Stimulated activated CD4-positive, alpha-beta T cell treated with anti-CD3 and anti-CD28 coated beads, Interleukin-1b, Interleukin-23, amount 100 ng/mL, for 24 hours (primary cell): ENCODE data around the gene FXR2.
"Not testable (repeated sequence)": the region's sequence is repeated elsewhere in the genome, so short reads cannot be mapped to it uniquely, and the experiment has no call there.

ENCODE experiments used
- DNase-seq, 4 experiments: peaks; one replicate each; pipeline ENCODE4 v3.0.0-alpha.2; 2020; ENCODE audit warnings: low read depth in 4 of 4, low spot score in 1 of 4

The FXR2 gene

GRCh38 chr17:7614425-7615264 lies at the start of gene FXR2:
Gene FXR2, minus strand, starts transcription at chr17:7614897. Its CDS starts 365 bp downstream, at chr17:7614532.
- peak; percentile 94 to 100 (median 97) for DNase-seq

- no peak for DNase-seq
These were observed 42.4 kb upstream of the FXR2 start for GRCh38 chr17:7656958-7657609.

GRCh38 chr17:7655541-7655840 lies 40.8 kb upstream of the FXR2 start:
- DNase-seq = no peak

DNA sequence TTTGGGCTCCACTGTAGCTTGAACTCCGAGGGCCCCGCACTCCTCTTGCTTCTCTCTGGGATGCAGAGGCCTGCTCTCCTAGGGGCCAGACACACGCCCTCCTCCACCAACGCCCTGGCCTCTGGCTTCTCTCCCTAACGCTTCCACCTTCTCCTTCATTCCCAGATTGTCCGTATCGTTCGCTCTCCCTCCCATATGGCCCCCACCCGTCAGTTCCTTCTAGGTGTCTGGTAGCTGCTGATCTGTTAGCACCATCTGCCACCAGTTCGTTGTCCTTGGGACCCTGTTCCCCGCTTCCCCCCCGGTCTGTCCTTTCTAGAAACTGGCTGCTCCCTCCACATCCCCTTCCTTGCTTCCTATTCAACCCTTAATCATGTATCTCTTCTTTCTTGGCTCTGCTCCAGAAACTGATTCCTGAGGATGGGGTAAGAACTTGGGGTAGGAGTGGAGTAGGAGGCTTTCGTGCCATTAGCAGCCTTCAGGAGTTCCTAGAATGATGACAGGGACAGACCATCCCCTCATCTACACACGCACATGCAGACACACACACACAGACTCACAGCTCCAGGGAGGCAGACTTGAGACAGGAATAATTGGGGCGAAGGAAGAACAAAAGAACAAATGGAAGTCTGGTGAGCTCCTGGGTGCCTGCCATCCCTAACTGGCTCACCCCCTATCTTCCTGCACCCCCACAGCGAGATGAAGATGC lies 40.3 kb upstream of the FXR2 start:
- no peak for DNase-seq

- DNase-seq = no peak
These were observed 38.0 kb upstream of the FXR2 start for GRCh38 chr17:7652388-7653356.

DNA sequence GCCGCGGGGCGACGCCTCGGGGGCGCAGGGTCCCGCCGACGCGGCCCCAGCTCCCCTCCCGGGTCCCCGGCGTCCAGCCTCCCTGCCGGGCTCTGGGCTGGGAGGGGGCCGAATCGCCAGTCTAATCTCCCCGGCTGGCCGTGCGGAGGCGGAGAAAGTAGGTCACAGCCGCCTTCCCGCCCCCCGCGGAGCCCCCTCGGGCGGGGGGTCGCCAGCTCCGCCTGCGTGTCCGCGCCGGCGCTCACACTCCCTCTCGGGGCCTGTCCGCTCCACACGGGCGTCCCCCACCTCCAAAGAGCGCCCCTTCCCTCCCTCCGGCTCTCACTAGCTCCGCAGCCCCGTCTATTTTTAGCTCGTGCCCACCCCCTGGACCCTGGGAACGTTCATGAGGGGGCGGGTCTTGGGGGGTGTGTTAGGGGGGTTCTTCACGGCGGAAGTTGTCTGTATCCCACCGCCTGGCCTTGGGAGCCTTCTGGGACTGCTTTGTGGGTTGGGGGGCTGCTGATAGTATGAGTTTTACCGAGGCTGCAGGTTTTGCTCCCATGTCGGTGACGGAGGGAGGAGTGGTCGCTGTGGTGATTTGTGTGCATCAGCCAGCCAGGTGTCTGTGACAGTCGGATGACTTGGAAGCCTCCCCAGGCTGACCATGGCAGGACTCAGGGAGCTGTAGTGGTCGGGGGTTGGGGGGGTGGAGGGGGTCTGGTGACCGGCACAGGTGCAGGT lies 37.1 kb upstream of the FXR2 start:
- DNase-seq = no peak

GRCh38 chr17:7651097-7651664 lies 36.5 kb upstream of the FXR2 start:
- no peak for DNase-seq

- DNase-seq = peak; percentile 46 to 64 (median 54)
These were observed 35.9 kb upstream of the FXR2 start, which contains the start of gene ATP1B2 for GRCh38 chr17:7650509-7651096. Gene ATP1B2, plus strand, starts transcription at chr17:7650926. Its CDS starts 593 bp downstream, at chr17:7651519.

- DNase-seq = no peak
These were observed 32.3 kb upstream of the FXR2 start for GRCh38 chr17:7647018-7647417.

GRCh38 chr17:7646457-7646856 lies 31.8 kb upstream of the FXR2 start:
- DNase-seq = no peak

- DNase-seq = no peak
These were observed 30.1 kb upstream of the FXR2 start for GRCh38 chr17:7644775-7645174.

DNA sequence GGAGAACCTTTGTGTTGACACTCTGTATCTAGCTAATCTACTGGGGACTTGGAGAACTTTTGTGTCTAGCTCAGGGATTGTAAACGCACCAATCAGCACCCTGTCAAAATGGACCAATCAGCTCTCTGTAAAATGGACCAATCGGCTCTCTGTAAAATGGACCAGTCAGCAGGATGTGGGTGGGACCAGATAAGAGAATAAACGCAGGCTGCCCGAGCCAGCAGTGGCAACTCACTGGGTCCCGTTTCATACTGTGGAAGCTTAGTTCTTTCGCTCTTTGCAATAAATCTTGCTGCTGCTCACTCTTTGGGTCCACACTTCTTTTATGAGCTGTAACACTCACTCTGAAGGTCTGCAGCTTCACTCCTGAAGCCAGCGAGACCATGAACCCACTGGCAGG lies 26.9 kb upstream of the FXR2 start:
- DNase-seq = not testable (repeated sequence)

GRCh38 chr17:7640783-7641182 lies 26.1 kb upstream of the FXR2 start:
- no peak for DNase-seq

DNA sequence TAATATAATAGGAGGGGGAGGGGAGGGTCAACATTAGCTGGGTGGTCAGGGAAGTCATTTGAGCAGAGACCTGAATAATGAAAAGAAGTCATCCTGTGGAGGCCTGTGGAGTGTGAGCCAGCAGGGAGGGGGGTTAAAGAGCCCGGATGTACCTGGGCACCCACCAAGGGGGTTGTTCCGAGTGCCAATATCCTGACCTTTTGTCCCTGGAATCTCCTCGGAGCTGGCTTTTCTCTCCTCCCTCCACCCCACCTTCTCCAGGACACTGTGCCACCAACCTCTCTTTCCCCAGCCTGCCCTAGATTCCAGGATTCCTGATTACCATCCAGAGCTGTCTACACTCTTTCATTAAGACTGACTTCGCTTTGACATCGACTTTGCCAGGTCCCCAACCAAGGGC lies 21.5 kb upstream of the FXR2 start:
- no peak for DNase-seq

DNA sequence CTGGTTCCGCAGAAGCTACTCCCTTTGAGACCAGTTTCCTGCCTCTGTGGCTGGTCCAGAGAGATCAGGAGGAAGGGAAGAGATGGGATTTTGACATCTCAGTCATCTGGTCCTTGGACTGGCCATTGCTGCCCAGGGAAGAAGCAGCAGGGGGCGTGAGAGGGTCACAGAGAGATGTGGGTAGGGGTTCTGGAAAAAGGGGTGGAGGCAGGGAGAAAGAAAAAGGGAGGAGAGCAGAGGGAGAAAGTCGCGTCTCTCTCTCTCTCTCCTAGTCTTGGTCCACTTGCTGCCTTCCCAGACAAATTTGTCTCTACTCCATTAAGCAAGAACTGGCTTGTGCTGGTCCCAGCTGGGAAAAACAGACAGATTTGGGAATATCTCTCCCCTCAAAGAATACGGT lies 19.7 kb upstream of the FXR2 start:
- DNase-seq = no peak

DNA sequence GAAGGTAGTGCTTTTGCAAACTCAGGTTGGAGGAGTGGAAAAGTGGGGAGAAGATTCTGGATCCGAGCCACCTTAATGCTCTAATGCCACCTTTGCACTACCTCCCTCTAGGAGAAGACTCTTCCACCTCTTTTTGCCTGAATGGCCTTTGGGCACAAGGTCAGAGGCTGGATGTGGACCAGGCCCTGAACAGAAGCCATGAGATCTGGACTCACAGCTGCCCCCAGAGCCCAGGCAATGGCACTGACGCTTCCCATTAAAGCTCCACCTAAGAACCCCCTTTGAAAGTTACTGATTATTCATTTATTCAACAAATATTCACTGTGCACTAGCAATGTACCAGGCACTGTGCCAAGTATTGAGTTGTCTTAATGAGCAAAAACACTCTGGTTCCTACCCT lies 18.4 kb upstream of the FXR2 start:
- no peak for DNase-seq

DNA sequence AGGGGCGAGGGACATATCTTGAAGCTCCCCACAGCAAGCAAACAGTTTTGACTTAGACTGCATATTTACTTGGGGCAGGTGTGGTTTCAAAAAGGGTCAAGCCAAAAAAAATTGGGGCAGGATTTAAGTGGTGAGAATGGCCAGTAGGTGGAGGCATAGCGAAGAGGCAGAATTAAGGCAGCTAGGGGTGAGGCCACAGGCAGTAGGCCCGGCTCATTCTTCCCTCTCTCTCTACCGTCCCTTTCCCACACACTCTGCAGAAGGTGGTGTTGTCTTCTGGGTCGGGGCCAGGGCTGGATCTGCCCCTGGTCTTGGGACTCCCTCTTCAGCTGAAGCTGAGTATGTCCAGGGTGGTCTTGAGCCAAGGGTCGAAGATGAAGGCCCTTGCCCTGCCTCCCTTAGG lies 17.8 kb upstream of the FXR2 start:
- no peak for DNase-seq

- no peak for DNase-seq
These were observed 17.0 kb upstream of the FXR2 start for GRCh38 chr17:7631398-7632380.
